Fibroblast of peridontal ligament (primary cell): ENCODE data around the gene SEMA4A.

Experiments used
- DNase-seq: peaks from one replicate; pipeline ENCODE4 v3.0.0-alpha.2; 2010; ENCODE audit errors: extremely low read depth

The SEMA4A gene

GRCh38 chr1:156135930-156136871 is 17.2 kb upstream of the SEMA4A start:
- DNase-seq, result no peak

GRCh38 chr1:156136970-156137483 is 16.4 kb upstream of the SEMA4A start:
- DNase-seq, result no peak

GRCh38 chr1:156138458-156138867 is 14.9 kb upstream of the SEMA4A start:
- no peak for DNase-seq

- peak; percentile 81 for DNase-seq
Observed at GRCh38 chr1:156140879-156141707, 12.3 kb upstream of the SEMA4A start.

GRCh38 chr1:156143765-156144489 is 9.5 kb upstream of the SEMA4A start:
- peak; percentile 40 for DNase-seq

- DNase-seq, result no peak
Observed at GRCh38 chr1:156144742-156145141, 8.6 kb upstream of the SEMA4A start.

GRCh38 chr1:156145650-156146019 is 7.8 kb upstream of the SEMA4A start:
- DNase-seq, result no peak

GRCh38 chr1:156146020-156146768 is 7.2 kb upstream of the SEMA4A start:
- peak; percentile 97 for DNase-seq

GRCh38 chr1:156146769-156147405 is 6.5 kb upstream of the SEMA4A start:
- DNase-seq, result peak; percentile 51

- DNase-seq, result no peak
Observed at GRCh38 chr1:156148216-156148615, 5.2 kb upstream of the SEMA4A start.

- DNase-seq, result no peak
Observed at GRCh38 chr1:156149374-156150332, 3.7 kb upstream of the SEMA4A start.

- no peak for DNase-seq
Observed at GRCh38 chr1:156150333-156151011, 2.9 kb upstream of the SEMA4A start.

GRCh38 chr1:156151093-156151688 is 2.2 kb upstream of the SEMA4A start:
- DNase-seq, result peak; percentile 58

GRCh38 chr1:156152628-156153027 is 757 bp upstream of the SEMA4A start:
- DNase-seq, result no peak

- DNase-seq, result no peak
Observed at GRCh38 chr1:156154317-156154749, 948 bp downstream of the SEMA4A start.

- no peak for DNase-seq
Observed at GRCh38 chr1:156155756-156156510, 2.5 kb downstream of the SEMA4A start.

GRCh38 chr1:156157506-156157905 is 4.1 kb downstream of the SEMA4A start:
- no peak for DNase-seq

GRCh38 chr1:156157966-156158365 is 4.6 kb downstream of the SEMA4A start:
- no peak for DNase-seq
